22Rv1 (cell line): Measurements from ENCODE around the gene IL2RG.

Experiments used
- H3K27ac ChIP-seq: fragments of 450-650 bp; 2 replicates; pipeline ENCODE4 v1.5.1; 2017
- ZFX ChIP-seq: fragments of 450-650 bp; IDR thresholded peaks from 2 replicates; pipeline ENCODE4 v1.6.1; 2017; ENCODE audit warnings: antibody characterized with exemption, borderline replicate concordance
- TF ChIP-seq, protein P1 (sequence below): fragments of 450-650 bp; IDR thresholded peaks from 2 replicates; pipeline ENCODE4 v1.5.1; 2017; ENCODE audit warnings: mild to moderate bottlenecking

Gene IL2RG

DNA sequence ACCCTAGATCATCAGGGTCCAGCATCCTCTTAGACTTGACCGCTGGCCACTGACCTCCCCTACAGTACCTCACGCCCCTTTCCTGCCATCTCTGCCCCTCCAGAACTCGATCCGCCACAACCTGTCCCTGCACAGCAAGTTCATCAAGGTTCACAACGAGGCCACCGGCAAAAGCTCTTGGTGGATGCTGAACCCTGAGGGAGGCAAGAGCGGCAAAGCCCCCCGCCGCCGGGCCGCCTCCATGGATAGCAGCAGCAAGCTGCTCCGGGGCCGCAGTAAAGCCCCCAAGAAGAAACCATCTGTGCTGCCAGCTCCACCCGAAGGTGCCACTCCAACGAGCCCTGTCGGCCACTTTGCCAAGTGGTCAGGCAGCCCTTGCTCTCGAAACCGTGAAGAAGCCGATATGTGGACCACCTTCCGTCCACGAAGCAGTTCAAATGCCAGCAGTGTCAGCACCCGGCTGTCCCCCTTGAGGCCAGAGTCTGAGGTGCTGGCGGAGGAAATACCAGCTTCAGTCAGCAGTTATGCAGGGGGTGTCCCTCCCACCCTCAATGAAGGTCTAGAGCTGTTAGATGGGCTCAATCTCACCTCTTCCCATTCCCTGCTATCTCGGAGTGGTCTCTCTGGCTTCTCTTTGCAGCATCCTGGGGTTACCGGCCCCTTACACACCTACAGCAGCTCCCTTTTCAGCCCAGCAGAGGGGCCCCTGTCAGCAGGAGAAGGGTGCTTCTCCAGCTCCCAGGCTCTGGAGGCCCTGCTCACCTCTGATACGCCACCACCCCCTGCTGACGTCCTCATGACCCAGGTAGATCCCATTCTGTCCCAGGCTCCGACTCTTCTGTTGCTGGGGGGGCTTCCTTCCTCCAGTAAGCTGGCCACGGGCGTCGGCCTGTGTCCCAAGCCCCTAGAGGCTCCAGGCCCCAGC, 10.5 kb downstream of the IL2RG start:
- TF ChIP-seq, protein P1, sequence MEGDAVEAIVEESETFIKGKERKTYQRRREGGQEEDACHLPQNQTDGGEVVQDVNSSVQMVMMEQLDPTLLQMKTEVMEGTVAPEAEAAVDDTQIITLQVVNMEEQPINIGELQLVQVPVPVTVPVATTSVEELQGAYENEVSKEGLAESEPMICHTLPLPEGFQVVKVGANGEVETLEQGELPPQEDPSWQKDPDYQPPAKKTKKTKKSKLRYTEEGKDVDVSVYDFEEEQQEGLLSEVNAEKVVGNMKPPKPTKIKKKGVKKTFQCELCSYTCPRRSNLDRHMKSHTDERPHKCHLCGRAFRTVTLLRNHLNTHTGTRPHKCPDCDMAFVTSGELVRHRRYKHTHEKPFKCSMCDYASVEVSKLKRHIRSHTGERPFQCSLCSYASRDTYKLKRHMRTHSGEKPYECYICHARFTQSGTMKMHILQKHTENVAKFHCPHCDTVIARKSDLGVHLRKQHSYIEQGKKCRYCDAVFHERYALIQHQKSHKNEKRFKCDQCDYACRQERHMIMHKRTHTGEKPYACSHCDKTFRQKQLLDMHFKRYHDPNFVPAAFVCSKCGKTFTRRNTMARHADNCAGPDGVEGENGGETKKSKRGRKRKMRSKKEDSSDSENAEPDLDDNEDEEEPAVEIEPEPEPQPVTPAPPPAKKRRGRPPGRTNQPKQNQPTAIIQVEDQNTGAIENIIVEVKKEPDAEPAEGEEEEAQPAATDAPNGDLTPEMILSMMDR = no peak
- TF ChIP-seq ZFX = no peak
- no peak overlapping the region for H3K27ac ChIP-seq

DNA sequence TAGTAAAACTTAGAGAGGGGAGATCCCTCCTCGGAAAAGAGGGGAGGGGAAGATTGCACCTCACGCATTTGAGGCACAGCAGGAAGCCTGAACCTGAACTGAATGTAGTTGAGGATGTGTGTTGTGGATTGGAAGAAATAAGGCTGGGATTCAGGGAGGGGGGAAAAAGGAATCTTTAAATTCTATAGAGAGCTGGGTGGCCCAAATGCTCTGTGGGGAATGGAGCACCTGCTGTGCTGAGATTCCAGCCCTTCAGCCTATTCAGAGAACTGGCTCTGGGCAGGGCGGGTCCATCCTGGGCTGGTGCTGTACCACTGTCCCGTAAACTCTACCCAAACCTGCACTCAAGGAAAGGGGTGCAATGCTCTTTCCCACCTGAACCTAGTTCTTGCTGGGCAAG, 11.6 kb downstream of the IL2RG start:
- TF ChIP-seq, protein P1 = no peak
- no peak for TF ChIP-seq ZFX
- H3K27ac ChIP-seq = no peak overlapping the region

DNA sequence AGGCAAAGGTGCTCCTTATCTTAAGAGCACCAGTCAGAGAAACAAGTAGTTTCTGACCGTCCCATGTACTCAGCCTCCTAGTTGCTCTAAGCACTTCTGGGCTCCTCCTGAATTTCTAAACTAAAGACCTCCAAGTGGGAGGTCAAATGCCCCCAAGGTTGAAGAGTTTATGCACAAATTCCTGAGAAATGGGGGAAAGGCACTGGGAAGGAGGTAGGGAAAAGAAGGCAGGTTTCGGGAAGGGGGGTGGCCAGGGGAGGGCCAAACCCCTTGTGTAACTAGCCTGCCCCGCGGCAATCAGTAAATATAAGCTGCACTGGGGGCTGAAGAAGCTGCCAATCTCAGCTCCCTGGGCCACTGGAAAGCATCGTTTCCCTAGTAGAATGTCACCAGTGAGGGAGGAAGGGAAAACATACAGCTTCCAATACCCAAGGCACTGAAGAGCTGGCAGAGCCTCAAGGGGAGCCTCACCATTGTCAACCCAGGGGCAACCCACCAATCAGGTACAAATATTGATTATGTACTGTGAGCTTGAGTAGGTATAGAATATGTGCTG, 12.3 kb downstream of the IL2RG start:
- TF ChIP-seq, protein P1 = no peak
- TF ChIP-seq ZFX = no peak
- H3K27ac ChIP-seq = no peak overlapping the region

DNA sequence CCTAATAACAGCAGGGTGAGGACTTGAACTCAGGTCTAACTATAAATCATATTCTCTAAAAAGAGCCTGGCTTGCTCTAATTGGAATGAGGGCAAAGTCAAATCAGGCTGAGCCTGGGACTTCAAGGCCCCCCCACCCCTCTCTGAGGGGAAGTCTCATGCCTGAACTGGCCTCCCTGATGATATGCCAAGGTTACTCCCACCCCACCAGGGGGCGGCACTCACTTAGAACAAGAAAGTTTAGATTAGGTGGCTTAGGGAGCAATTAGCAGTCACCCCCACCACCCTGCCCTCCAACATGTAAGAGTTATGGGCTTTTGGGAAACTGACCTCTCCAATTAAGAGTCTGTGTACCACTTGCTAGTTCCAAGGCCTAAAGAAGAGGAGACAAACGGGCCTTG, 13.1 kb downstream of the IL2RG start:
- no peak overlapping the region for H3K27ac ChIP-seq
- TF ChIP-seq ZFX = no peak
- TF ChIP-seq, protein P1 = peak; percentile 39

DNA sequence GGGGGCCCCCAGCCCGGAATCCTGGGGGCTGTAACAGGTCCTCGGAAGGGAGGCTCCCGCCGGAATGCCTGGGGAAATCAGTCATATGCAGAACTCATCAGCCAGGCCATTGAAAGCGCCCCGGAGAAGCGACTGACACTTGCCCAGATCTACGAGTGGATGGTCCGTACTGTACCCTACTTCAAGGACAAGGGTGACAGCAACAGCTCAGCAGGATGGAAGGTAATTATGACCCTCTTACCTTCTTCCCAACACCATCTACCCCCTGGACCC, 14.7 kb downstream of the IL2RG start:
- no peak overlapping the region for H3K27ac ChIP-seq
- TF ChIP-seq, protein P1 = no peak
- no peak for TF ChIP-seq ZFX

DNA sequence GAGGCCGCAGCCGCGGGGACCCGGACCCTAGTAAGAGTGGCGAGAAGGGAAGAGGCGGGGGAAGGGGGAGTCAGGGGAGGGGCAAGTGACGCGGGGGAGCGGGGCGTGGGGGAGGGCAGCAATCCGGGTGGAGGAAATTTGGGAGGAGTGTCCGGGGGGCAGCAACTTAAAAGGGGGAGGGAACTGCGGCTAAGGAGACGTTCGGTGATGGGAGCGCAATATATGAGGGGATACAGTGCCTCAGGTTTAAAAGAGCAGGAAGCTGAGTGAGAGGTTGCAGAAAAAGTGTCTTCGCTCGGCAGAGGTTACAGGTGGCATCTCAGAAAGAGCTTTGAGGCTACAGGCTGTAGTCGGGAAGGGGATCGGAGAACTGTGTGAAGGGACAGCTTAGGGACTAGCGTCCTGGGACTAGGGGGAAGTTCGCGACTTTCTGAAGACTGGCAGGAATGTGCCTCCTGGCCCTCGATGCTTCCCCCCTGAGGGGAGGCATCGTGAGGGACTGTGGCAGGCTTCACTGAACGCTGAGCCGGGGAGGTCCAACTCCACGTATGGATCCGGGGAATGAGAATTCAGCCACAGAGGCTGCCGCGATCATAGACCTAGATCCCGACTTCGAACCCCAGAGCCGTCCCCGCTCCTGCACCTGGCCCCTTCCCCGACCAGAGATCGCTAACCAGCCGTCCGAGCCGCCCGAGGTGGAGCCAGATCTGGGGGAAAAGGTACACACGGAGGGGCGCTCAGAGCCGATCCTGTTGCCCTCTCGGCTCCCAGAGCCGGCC, 15.2 kb downstream of the IL2RG start:
- no peak overlapping the region for H3K27ac ChIP-seq
- TF ChIP-seq, protein P1 = no peak
- no peak for TF ChIP-seq ZFX

DNA sequence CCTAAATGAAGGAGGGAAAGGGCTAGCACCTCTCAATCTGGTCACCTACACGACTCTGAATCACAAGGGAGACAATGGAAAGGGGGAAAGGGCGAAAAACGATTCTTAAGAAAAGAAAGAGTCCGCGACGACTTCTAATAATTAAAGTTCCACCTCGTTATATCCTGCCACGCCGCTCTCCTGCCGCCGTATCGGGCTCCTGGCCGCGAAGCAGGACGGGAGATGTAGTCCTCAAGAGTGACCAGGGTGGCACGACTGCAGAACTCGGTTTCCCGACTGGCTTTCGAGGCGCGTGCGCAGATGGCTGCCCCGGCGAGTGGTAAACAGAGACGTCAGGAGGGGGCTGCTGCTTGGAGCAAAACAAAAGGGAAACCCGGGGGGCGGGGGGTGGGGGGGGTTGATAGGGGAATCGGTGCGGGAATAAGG, 15.8 kb downstream of the IL2RG start, which contains the start of gene FOXO4:
TSS of gene FOXO4 (plus strand) at position 297 of the 426 bp plus-strand sequence. CDS start 678 bp downstream, outside the sequence.
- TF ChIP-seq, protein P1 = no peak
- TF ChIP-seq ZFX = no peak
- no peak within 1 kb of the TSS for H3K27ac ChIP-seq
